Type B pancreatic cell (in vitro differentiated cells): ENCODE results near the gene SLC22A8. TPM values are rescaled to one million over a fixed set of nuclear protein-coding genes. Genes with fewer than 3 reads are reported as not detected.

Experiments used
- DNase-seq: peaks from one replicate; pipeline ENCODE4 v3.0.0; 2021; ENCODE audit warnings: mixed read lengths; ENCODE audit not compliant: unreplicated experiment; ENCODE audit errors: extremely low spot score
- H3K27ac Mint-ChIP-seq: 2 replicates; pipeline ENCODE4 v1.8.0; 2021; ENCODE audit warnings: mild to moderate bottlenecking, mixed read lengths
- H3K27me3 Mint-ChIP-seq: 2 replicates; pipeline ENCODE4 v1.8.0; 2021; ENCODE audit warnings: mixed read lengths
- H3K36me3 Mint-ChIP-seq: 2 replicates; pipeline ENCODE4 v1.8.0; 2021; ENCODE audit warnings: mixed read lengths
- H3K4me1 Mint-ChIP-seq: one replicate; pipeline ENCODE4 v1.8.0; 2021; ENCODE audit warnings: mixed read lengths; ENCODE audit not compliant: unreplicated experiment
- H3K4me3 Mint-ChIP-seq: 2 replicates; pipeline ENCODE4 v1.8.0; 2021; ENCODE audit warnings: mild to moderate bottlenecking, mixed read lengths
- H3K9me3 Mint-ChIP-seq: 2 replicates; pipeline ENCODE4 v1.8.0; 2021; ENCODE audit warnings: mixed read lengths
- total RNA-seq: library from RNA; stranded (reverse); gene quantifications from 2 replicates; pipeline ENCODE4 v1.2.1, GENCODE V29; 2021; ENCODE audit warnings: low replicate concordance
- TF ChIP-seq, protein P1 (sequence below): fragments of 200-600 bp; sonication (generic); conservative IDR thresholded peaks from 2 replicates; pipeline ENCODE4 v1.5.0; 2021; ENCODE audit warnings: antibody characterized with exemption, mild to moderate bottlenecking

The SLC22A8 gene
- total RNA-seq, 1 donor from 2014 or later: 0.85 TPM

DNA sequence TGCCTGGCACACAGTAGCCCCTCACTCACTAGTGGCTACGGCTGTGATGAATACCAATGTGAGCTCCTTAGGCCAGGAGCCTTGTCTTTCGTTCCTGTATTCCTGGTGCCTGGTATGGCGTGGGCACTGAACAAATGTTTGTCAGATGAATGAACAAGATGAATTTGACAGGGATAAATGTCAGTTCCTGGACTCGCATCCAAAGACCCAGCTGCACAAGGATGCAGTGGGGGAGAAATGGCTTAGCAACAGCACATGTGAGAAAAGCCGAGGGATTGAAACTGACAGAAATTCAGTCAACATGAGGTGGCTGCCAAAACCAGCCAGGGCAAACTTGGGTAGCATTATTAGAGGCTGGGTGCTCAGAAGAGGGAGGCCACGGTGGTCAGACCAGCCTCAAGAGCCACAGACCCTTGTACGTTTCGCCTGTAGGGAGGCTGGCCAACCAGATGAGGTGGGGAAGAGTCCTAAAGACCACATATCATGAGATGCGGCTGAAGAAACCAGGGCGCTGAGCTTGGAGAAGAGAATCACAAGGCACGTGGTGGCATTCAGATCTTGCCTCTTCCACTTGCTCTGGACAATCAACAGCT is 7.7 kb upstream of the SLC22A8 start:
- Mint-ChIP-seq H3K27ac (no peak overlapping the region), H3K27me3 (peaks cover 4% of the 10 kb centered on the region), H3K4me3 (no peak overlapping the region), H3K36me3 (no peaks in the 10 kb centered on the region), H3K4me1 (peaks cover 23% of the 10 kb centered on the region), H3K9me3 (no peaks in the 10 kb centered on the region)
- no peak for DNase-seq
- TF ChIP-seq, protein P1, sequence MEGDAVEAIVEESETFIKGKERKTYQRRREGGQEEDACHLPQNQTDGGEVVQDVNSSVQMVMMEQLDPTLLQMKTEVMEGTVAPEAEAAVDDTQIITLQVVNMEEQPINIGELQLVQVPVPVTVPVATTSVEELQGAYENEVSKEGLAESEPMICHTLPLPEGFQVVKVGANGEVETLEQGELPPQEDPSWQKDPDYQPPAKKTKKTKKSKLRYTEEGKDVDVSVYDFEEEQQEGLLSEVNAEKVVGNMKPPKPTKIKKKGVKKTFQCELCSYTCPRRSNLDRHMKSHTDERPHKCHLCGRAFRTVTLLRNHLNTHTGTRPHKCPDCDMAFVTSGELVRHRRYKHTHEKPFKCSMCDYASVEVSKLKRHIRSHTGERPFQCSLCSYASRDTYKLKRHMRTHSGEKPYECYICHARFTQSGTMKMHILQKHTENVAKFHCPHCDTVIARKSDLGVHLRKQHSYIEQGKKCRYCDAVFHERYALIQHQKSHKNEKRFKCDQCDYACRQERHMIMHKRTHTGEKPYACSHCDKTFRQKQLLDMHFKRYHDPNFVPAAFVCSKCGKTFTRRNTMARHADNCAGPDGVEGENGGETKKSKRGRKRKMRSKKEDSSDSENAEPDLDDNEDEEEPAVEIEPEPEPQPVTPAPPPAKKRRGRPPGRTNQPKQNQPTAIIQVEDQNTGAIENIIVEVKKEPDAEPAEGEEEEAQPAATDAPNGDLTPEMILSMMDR: no peak

DNA sequence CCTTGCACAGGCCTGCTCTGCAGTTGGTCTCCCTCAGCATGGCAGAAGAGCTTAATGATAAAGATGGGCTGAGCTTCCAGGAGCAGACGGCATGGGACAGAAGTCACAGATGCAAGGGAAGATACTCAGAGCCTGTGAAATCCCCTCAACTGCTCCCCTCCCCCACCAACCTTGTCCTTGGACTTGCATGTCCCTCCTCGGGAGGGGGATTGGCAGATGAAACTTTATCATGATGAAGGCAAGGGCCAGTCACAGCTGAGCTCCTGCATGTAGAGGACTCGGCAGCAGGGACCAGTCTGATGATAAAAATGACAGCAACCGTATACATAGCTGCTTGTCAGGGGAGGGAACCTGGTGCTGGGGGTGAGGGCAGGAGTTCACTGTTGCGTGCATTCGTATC is 6.8 kb upstream of the SLC22A8 start:
- no peak for DNase-seq
- H3K9me3 Mint-ChIP-seq: no peaks in the 10 kb centered on the region

DNA sequence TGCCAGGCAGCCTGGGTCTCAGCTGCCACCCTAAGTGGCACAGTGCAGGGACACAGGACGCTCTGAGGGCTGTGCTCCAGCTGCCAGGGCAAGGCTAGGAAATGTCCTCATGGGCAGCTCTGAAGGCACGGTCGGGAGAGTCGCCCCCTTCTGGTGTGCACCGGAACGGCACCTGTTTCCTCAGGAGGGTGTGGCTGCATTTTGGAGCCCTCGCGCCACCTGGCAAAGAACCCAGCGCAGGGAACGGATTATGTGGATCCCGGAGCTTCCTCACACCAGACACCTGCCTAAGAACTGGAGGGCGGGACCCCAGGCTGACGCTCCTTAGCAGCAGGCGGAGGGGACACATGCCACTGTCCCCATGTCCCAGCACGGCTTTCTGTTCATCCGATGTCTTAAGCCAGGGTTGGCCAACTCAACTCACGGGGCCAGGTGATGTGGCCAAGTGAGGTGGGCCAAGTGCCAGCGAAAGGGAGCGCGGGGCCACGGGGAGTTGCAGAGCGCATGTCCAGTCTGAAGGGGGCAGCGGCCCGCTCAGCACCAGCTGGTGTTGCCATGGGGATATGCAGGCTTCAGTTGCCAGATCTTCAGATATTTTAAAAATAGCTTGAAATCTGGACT is 5.1 kb upstream of the SLC22A8 start:
- H3K4me1 Mint-ChIP-seq: peaks cover 34% of the 10 kb centered on the region
- peaks cover 7% of the 10 kb centered on the region for H3K27me3 Mint-ChIP-seq
- no peaks in the 10 kb centered on the region for H3K36me3 Mint-ChIP-seq
- no peaks in the 10 kb centered on the region for H3K9me3 Mint-ChIP-seq
- no peak overlapping the region for H3K27ac Mint-ChIP-seq
- H3K4me3 Mint-ChIP-seq: no peak overlapping the region
- TF ChIP-seq, protein P1: peak; percentile 72
- no peak for DNase-seq

More for the DNA sequence above, 6.8 kb upstream of the SLC22A8 start:
- H3K36me3 Mint-ChIP-seq: no peaks in the 10 kb centered on the region
- H3K4me1 Mint-ChIP-seq: peaks cover 32% of the 10 kb centered on the region
- peaks cover 7% of the 10 kb centered on the region for H3K27me3 Mint-ChIP-seq
- no peak overlapping the region for H3K27ac Mint-ChIP-seq
- H3K4me3 Mint-ChIP-seq: no peak overlapping the region
- TF ChIP-seq, protein P1: no peak

- Mint-ChIP-seq H3K27me3 (peaks cover 11% of the 10 kb centered on the region), H3K9me3 (no peaks in the 10 kb centered on the region), H3K27ac (no peak overlapping the region), H3K4me1 (peaks cover 41% of the 10 kb centered on the region), H3K4me3 (no peak overlapping the region), H3K36me3 (no peaks in the 10 kb centered on the region)
- TF ChIP-seq, protein P1: no peak
- no peak for DNase-seq
Measured at GRCh38 chr11:63019506-63019905, 3.9 kb upstream of the SLC22A8 start.

DNA sequence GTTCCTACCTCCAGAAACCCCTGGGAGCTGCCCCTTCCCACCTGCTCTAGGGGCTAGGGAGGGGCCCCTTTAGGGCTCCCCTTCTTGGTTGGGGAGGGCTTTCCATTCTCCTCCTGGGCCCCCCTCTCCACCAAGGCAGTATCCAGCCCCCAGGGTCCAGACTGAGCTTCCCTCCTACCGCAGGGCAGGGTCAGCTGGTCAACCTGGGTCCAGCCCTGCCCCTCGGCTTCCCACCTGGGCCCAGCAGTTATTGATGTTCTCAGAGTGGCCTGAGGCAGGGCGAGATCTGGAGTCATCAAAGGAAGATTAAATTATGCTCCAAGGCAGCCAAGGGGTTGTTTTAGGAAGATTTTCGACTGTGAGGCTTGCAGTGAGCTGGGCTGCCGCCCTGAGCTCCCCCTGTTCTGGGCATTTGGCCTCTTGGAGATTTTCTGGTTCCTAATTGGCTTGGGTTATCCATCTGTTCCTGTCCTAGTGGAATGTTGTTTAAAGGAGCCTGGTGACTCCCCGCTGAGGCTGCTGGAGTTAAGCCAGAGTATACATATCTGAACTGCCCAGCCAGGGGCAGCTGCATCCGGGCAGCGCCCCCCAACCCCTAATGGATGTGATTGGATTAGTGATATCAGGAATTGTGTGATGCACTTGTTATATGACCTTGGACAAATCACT is 1.8 kb upstream of the SLC22A8 start:
- no peaks in the 10 kb centered on the region for H3K9me3 Mint-ChIP-seq
- H3K36me3 Mint-ChIP-seq: no peaks in the 10 kb centered on the region
- peak overlapping the region; percentile 10 for H3K27ac Mint-ChIP-seq
- TF ChIP-seq, protein P1: no peak
- H3K27me3 Mint-ChIP-seq: peaks cover 11% of the 10 kb centered on the region
- H3K4me3 Mint-ChIP-seq: no peak overlapping the region
- peaks cover 34% of the 10 kb centered on the region for H3K4me1 Mint-ChIP-seq
- DNase-seq: no peak
